H9 (cell line): ENCODE results near the gene PAXX. TPM values are rescaled to one million over a fixed set of nuclear protein-coding genes. Genes with fewer than 3 reads are reported as not detected.

Experiments
- DNase-seq: peaks from one replicate; pipeline ENCODE4 v3.0.0-alpha.2; 2017
- H2AFZ ChIP-seq: one replicate; pipeline ENCODE4 v1.6.1; 2013; ENCODE audit warnings: mild to moderate bottlenecking, low read length, control low read depth, moderate library complexity
- H2AK5ac ChIP-seq: 2 replicates; pipeline ENCODE4 v1.6.1; 2013; ENCODE audit warnings: low read length, control low read depth, mixed read lengths; ENCODE audit not compliant: insufficient read length
- H2BK120ac ChIP-seq: one replicate; pipeline ENCODE4 v1.6.1; 2013; ENCODE audit warnings: low read depth, mild to moderate bottlenecking, low read length, control low read depth, inconsistent platforms; ENCODE audit not compliant: poor library complexity, severe bottlenecking
- H2BK12ac ChIP-seq: 2 replicates; pipeline ENCODE4 v1.6.1; 2013; ENCODE audit warnings: low read length, control low read depth, mixed read lengths, low read depth; ENCODE audit not compliant: insufficient read length
- H2BK15ac ChIP-seq: 2 replicates; pipeline ENCODE4 v1.6.1; 2013; ENCODE audit warnings: low read depth, low read length, control low read depth
- H2BK20ac ChIP-seq: one replicate; pipeline ENCODE4 v1.6.1; 2013; ENCODE audit warnings: low read depth, mild to moderate bottlenecking, low read length, control low read depth, inconsistent platforms; ENCODE audit not compliant: poor library complexity, severe bottlenecking
- H2BK5ac ChIP-seq: 2 replicates; pipeline ENCODE4 v1.6.1; 2013; ENCODE audit warnings: low read length, control low read depth, mixed read lengths; ENCODE audit not compliant: insufficient read length
- H3K14ac ChIP-seq: 2 replicates; pipeline ENCODE4 v1.6.1; 2013; ENCODE audit warnings: low read length, control low read depth; ENCODE audit not compliant: insufficient read depth
- H3K18ac ChIP-seq: 2 replicates; pipeline ENCODE4 v1.6.1; 2013; ENCODE audit warnings: low read depth, mild to moderate bottlenecking, mixed read lengths, low read length, control low read depth; ENCODE audit not compliant: insufficient read length
- H3K23ac ChIP-seq: 2 replicates; pipeline ENCODE4 v1.6.1; 2013; ENCODE audit warnings: low read length, control low read depth, mixed read lengths, low read depth; ENCODE audit not compliant: insufficient read length
- H3K23me2 ChIP-seq: 2 replicates; pipeline ENCODE4 v1.6.1; 2013; ENCODE audit warnings: low read depth, mild to moderate bottlenecking, mixed read lengths, low read length, control low read depth; ENCODE audit not compliant: insufficient read length, poor library complexity, severe bottlenecking
- H3K27ac ChIP-seq: 2 replicates; pipeline ENCODE4 v1.5.1; 2013; ENCODE audit warnings: low read length, control low read depth, mixed read lengths, low read depth; ENCODE audit not compliant: insufficient read length
- H3K27me3 ChIP-seq: 2 replicates; pipeline ENCODE4 v1.6.1; 2013; ENCODE audit warnings: low read length, control low read depth, inconsistent platforms; ENCODE audit not compliant: insufficient read depth
- H3K4ac ChIP-seq: 2 replicates; pipeline ENCODE4 v1.6.1; 2013; ENCODE audit warnings: low read depth, mild to moderate bottlenecking, control low read depth, inconsistent platforms, low read length, moderate library complexity
- H3K4me1 ChIP-seq: 2 replicates; pipeline ENCODE4 v1.6.1; 2013; ENCODE audit warnings: low read length, control low read depth, inconsistent platforms; ENCODE audit not compliant: insufficient read depth
- H3K4me2 ChIP-seq: 2 replicates; pipeline ENCODE4 v1.6.1; 2013; ENCODE audit warnings: low read length, control low read depth, mixed read lengths; ENCODE audit not compliant: insufficient read length, insufficient read depth
- H3K56ac ChIP-seq: 2 replicates; pipeline ENCODE4 v1.6.1; 2013; ENCODE audit warnings: low read depth, mild to moderate bottlenecking, mixed read lengths, low read length, control low read depth; ENCODE audit not compliant: insufficient read length
- H3K79me1 ChIP-seq: 2 replicates; pipeline ENCODE4 v1.6.1; 2013; ENCODE audit warnings: low read depth, mild to moderate bottlenecking, moderate library complexity, low read length, control low read depth, inconsistent platforms; ENCODE audit not compliant: insufficient read depth, poor library complexity, severe bottlenecking
- H3K79me2 ChIP-seq: 2 replicates; pipeline ENCODE4 v1.6.1; 2013; ENCODE audit warnings: low read length, control low read depth, inconsistent platforms; ENCODE audit not compliant: insufficient read depth
- H3K9ac ChIP-seq: 2 replicates; pipeline ENCODE4 v1.6.1; 2013; ENCODE audit warnings: low read length, control low read depth, mixed read lengths; ENCODE audit not compliant: insufficient read length; ENCODE audit errors: extremely low read depth
- H3K9me3 ChIP-seq: one replicate; pipeline ENCODE4 v1.6.1; 2013; ENCODE audit warnings: low read depth, low read length, inconsistent platforms; ENCODE audit not compliant: control insufficient read depth
- H3T11ph ChIP-seq: one replicate; pipeline ENCODE4 v1.6.1; 2013; ENCODE audit warnings: mild to moderate bottlenecking, low read length, control low read depth, inconsistent platforms
- H4K20me1 ChIP-seq: one replicate; pipeline ENCODE4 v1.6.1; 2013; ENCODE audit not compliant: control insufficient read depth, insufficient read length, insufficient read depth
- H4K5ac ChIP-seq: 2 replicates; pipeline ENCODE4 v1.6.1; 2013; ENCODE audit warnings: low read depth, mild to moderate bottlenecking, mixed read lengths, low read length, control low read depth; ENCODE audit not compliant: insufficient read length
- H4K8ac ChIP-seq: replicated peaks from 2 replicates; pipeline ENCODE4 v1.6.1; 2013; ENCODE audit warnings: low read length, control low read depth, mixed read lengths, low read depth; ENCODE audit not compliant: insufficient read length
- H4K91ac ChIP-seq: 2 replicates; pipeline ENCODE4 v1.6.1; 2013; ENCODE audit warnings: low read depth, mild to moderate bottlenecking, moderate library complexity, mixed read lengths, low read length, control low read depth; ENCODE audit not compliant: insufficient read length
- H3K27ac Mint-ChIP-seq, 3 experiments: 2 replicates in 2 of 3; 3 replicates in 1 of 3; pipeline ENCODE4 v1.8.0; 2020 to 2021; ENCODE audit warnings: mixed read lengths in 3 of 3, mild to moderate bottlenecking in 1 of 3, moderate library complexity in 1 of 3
- H3K27me3 Mint-ChIP-seq: 2 replicates; pipeline ENCODE4 v1.8.0; 2021; ENCODE audit warnings: low read depth, mild to moderate bottlenecking, moderate library complexity, mixed read lengths
- H3K36me3 Mint-ChIP-seq, 3 experiments: 2 replicates in 2 of 3; 3 replicates in 1 of 3; pipeline ENCODE4 v1.8.0; 2020 to 2021; ENCODE audit warnings: low read depth in 3 of 3, mixed read lengths in 3 of 3; ENCODE audit not compliant: insufficient read depth in 1 of 3
- H3K4me1 Mint-ChIP-seq, 2 experiments: 2 replicates each; pipeline ENCODE4 v1.8.0; 2020; ENCODE audit warnings: mixed read lengths in 2 of 2
- H3K4me3 Mint-ChIP-seq, 2 experiments: 2 replicates in 1 of 2; 3 replicates in 1 of 2; pipeline ENCODE4 v1.8.0; 2020 to 2021; ENCODE audit warnings: mild to moderate bottlenecking in 2 of 2, mixed read lengths in 2 of 2, moderate library complexity in 1 of 2
- H3K9me3 Mint-ChIP-seq, 2 experiments: 2 replicates in 1 of 2; 3 replicates in 1 of 2; pipeline ENCODE4 v1.8.0; 2020; ENCODE audit warnings: mild to moderate bottlenecking in 2 of 2, mixed read lengths in 2 of 2, moderate library complexity in 1 of 2
- WGBS: extraction: QIAGEN DNeasy Blood & Tissue Kit; methylation state at CpG from one replicate; pipeline ENCODE4 v1.1.7; 2013; ENCODE audit warnings: missing lambda C conversion rate, low lambda C conversion rate, mixed read lengths; ENCODE audit not compliant: insufficient read length; ENCODE audit errors: extremely low coverage; 5-methylcytosine and 5-hydroxymethylcytosine counted together
- total RNA-seq: library from RNA; stranded (reverse); gene quantifications from 2 replicates; pipeline ENCODE4 v1.2.1, GENCODE V29; 2021
- TF ChIP-seq, protein P1 (sequence below): fragments of 200-600 bp; sonication (generic); conservative IDR thresholded peaks from 3 replicates; pipeline ENCODE4 v1.8.0; 2021; ENCODE audit warnings: antibody characterized with exemption, mild to moderate bottlenecking

Gene PAXX
- total RNA-seq, 1 experiment from 2014 or later, result 51.2 TPM

DNA sequence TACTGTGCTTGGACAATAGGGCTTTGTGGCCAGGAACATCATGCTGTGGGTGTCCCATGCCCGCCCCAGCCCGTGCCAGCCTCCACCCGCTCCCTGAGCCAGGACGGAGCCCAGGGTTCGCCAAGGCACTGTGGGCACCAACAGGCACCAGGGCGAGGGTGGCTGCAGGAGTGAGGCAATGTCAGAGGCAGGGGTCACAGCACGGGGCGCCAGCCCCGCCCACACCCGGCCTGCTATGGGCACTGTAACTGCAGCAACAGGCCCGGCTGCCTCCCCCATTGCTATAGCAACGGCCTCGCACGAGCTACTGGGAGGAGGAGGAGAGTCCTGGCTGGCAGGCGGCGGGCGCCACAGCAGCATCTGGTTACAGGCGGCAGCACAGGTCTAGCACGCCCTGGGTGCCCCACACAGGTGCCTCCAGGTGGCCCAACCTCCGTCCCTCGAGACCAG lies 33.3 kb downstream of the PAXX start:
- Mint-ChIP-seq H3K9me3 (no peaks in the 10 kb centered on the region), H3K27ac (no peak overlapping the region)
- no peak overlapping the region for H3K4me2 ChIP-seq

More for the DNA sequence above, 33.3 kb downstream of the PAXX start:
- Histone ChIP-seq H3K79me2 (no peaks in the 10 kb centered on the region), H2BK20ac (no peak overlapping the region), H3K18ac (no peak overlapping the region), H3K56ac (no peak overlapping the region), H4K91ac (no peak overlapping the region), H3K4me1 (no peaks in the 10 kb centered on the region), H3K23me2 (peaks cover 9% of the 10 kb centered on the region), H3K9ac (no peak overlapping the region), H3K23ac (no peak overlapping the region), H2BK120ac (no peak overlapping the region), H4K5ac (no peak overlapping the region), H4K20me1 (peaks cover 2% of the 10 kb centered on the region), H3K4ac (no peak overlapping the region), H2AK5ac (no peak overlapping the region), H3T11ph (no peak overlapping the region), H3K14ac (no peak overlapping the region), H3K9me3 (no peaks in the 10 kb centered on the region), H2BK15ac (no peak overlapping the region), H2BK5ac (no peak overlapping the region), H4K8ac (no peak overlapping the region), H2BK12ac (no peak overlapping the region), H2AFZ (no peak overlapping the region), H3K27ac (no peak overlapping the region), H3K27me3 (no peaks in the 10 kb centered on the region), H3K79me1 (no peaks in the 10 kb centered on the region)
- peak; percentile 47 for DNase-seq
- WGBS, result no CpG with 5 or more reads among the region's 21 CpGs
- Mint-ChIP-seq H3K36me3 (no peaks in the 10 kb centered on the region), H3K27me3 (peaks cover 22% of the 10 kb centered on the region), H3K4me1 (peaks cover 2 to 17% of the 10 kb centered on the region in 2 experiments; a peak in 3 of 4 replicates), H3K4me3 (no peak overlapping the region)
- TF ChIP-seq, protein P1, sequence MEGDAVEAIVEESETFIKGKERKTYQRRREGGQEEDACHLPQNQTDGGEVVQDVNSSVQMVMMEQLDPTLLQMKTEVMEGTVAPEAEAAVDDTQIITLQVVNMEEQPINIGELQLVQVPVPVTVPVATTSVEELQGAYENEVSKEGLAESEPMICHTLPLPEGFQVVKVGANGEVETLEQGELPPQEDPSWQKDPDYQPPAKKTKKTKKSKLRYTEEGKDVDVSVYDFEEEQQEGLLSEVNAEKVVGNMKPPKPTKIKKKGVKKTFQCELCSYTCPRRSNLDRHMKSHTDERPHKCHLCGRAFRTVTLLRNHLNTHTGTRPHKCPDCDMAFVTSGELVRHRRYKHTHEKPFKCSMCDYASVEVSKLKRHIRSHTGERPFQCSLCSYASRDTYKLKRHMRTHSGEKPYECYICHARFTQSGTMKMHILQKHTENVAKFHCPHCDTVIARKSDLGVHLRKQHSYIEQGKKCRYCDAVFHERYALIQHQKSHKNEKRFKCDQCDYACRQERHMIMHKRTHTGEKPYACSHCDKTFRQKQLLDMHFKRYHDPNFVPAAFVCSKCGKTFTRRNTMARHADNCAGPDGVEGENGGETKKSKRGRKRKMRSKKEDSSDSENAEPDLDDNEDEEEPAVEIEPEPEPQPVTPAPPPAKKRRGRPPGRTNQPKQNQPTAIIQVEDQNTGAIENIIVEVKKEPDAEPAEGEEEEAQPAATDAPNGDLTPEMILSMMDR, result no peak
